Coronary artery (tissue), 2 donors: Measurements from ENCODE around the gene KCNG2.

Experiments used
- DNase-seq: peaks from one replicate; pipeline ENCODE4 v3.0.0-alpha.2; 2017; ENCODE audit warnings: low spot score
- H3K27ac ChIP-seq, 2 donors: fragments of 200-600 bp; sonication (generic); one replicate each; pipeline ENCODE4 v1.5.1; 2016 to 2019
- H3K4me3 ChIP-seq: fragments of 200-600 bp; sonication (generic); 2 replicates; pipeline ENCODE4 v1.5.1; 2016; ENCODE audit warnings: mild to moderate bottlenecking, moderate library complexity
- CTCF ChIP-seq: fragments of 200-600 bp; sonication (generic); IDR thresholded peaks from one replicate; pipeline ENCODE4 v1.5.1; 2019; ENCODE audit warnings: antibody characterized with exemption

Gene KCNG2

GRCh38 chr18:79828258-79828657 lies 30.5 kb downstream of the KCNG2 start:
- no peak for TF ChIP-seq CTCF
- Histone ChIP-seq H3K4me3 (no peak overlapping the region), H3K27ac (no peak overlapping the region)
- DNase-seq = no peak

GRCh38 chr18:79829136-79829854 lies 31.6 kb downstream of the KCNG2 start:
- DNase-seq = no peak
- no peak overlapping the region for H3K27ac ChIP-seq
- no peak overlapping the region for H3K4me3 ChIP-seq
- no peak for TF ChIP-seq CTCF

- DNase-seq = no peak
- no peak for TF ChIP-seq CTCF
- Histone ChIP-seq H3K27ac (no peak overlapping the region), H3K4me3 (no peak overlapping the region)
These were observed 34.4 kb downstream of the KCNG2 start for GRCh38 chr18:79832169-79832568.

- DNase-seq = no peak
- no peak overlapping the region for H3K4me3 ChIP-seq
- H3K27ac ChIP-seq = no peak overlapping the region
- no peak for TF ChIP-seq CTCF
These were observed 37.1 kb downstream of the KCNG2 start for GRCh38 chr18:79834834-79835233.

- TF ChIP-seq CTCF = no peak
- Histone ChIP-seq H3K27ac (no peak overlapping the region), H3K4me3 (no peak overlapping the region)
- no peak for DNase-seq
These were observed 44.2 kb downstream of the KCNG2 start for GRCh38 chr18:79841936-79842335.

- no peak for DNase-seq
- Histone ChIP-seq H3K27ac (no peak overlapping the region), H3K4me3 (no peak overlapping the region)
- TF ChIP-seq CTCF = no peak
These were observed 47.3 kb downstream of the KCNG2 start for GRCh38 chr18:79844999-79845563.

- no peak overlapping the region for H3K27ac ChIP-seq
- no peak for TF ChIP-seq CTCF
- H3K4me3 ChIP-seq = no peak overlapping the region
- no peak for DNase-seq
These were observed 49.3 kb downstream of the KCNG2 start for GRCh38 chr18:79846936-79847557.
